Endothelial cell of umbilical vein (primary cell): ENCODE results near the gene OLFM1.

Source experiments
- EZH2 ChIP-seq: IDR thresholded peaks from 2 replicates; pipeline ENCODE4 v1.6.1; 2012; ENCODE audit warnings: borderline replicate concordance, low read depth, mild to moderate bottlenecking, moderate library complexity, low read length, inconsistent platforms; ENCODE audit not compliant: severe bottlenecking
- JUN ChIP-seq: IDR thresholded peaks from 2 replicates; pipeline ENCODE4 v1.6.1; 2011; ENCODE audit warnings: borderline replicate concordance, low read depth; ENCODE audit not compliant: insufficient read length, insufficient read depth
- MYC ChIP-seq: IDR thresholded peaks from one replicate; pipeline ENCODE4 v1.6.1; 2011; ENCODE audit warnings: mild to moderate bottlenecking, low read depth, low read length
- POLR2A ChIP-seq: IDR thresholded peaks from 2 replicates; pipeline ENCODE4 v1.6.1; 2012; ENCODE audit warnings: low read depth, mild to moderate bottlenecking, control low read depth, low read length
- POLR2AphosphoS5 ChIP-seq: IDR thresholded peaks from 2 replicates; pipeline ENCODE4 v1.6.1; 2012; ENCODE audit warnings: low read depth, mild to moderate bottlenecking, control low read depth, low read length, moderate library complexity; ENCODE audit not compliant: insufficient read depth
- TF ChIP-seq, protein P1 (sequence below), 2 donors: IDR thresholded peaks; 1 replicate in 1 of 2; 2 replicates in 1 of 2; pipeline ENCODE4 v1.5.1; 2011; ENCODE audit warnings: low read length in 2 of 2, mild to moderate bottlenecking in 2 of 2, moderate library complexity in 2 of 2, control low read depth in 1 of 2, inconsistent platforms in 1 of 2, low read depth in 1 of 2; ENCODE audit not compliant: insufficient read depth in 1 of 2; ENCODE audit errors: extremely low read depth in 1 of 2
- TF ChIP-seq, protein P2 (sequence below): IDR thresholded peaks from 2 replicates; pipeline ENCODE4 v1.6.1; 2011; ENCODE audit not compliant: insufficient read depth, insufficient read length

DNA sequence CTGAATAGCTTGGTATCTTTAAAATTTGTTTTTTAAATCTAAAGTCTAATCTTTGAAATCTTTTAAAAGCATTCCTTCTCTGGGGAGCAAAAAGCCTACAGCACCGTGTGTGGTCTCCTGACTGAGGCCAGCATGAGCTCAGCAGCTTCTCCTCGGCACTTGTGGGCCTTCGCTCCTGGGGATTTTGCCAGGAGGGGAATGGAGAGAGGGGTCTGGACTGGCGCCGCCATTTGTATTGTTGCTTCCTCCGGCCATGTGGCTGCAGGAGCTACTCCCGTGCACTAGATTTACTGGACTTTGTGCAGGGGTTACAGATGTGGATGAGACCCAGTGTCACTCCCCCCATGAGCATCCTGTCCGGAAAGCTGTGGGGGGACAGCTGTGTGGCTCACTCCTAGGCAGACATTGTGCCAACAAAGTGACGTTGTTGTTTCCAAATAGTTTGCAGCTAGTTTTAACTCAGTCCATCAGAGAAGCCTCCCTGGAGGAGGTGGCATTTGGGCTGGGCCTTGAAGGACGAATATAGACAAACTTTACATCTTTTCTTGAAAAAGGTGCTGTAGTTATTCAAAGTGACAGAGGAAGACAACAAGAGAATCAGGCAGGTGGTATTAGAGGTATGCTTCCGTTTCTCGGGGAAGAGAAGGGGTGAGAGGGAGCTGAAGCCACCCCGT lies 6.6 kb downstream of the OLFM1 start:
- TF ChIP-seq, protein P1, sequence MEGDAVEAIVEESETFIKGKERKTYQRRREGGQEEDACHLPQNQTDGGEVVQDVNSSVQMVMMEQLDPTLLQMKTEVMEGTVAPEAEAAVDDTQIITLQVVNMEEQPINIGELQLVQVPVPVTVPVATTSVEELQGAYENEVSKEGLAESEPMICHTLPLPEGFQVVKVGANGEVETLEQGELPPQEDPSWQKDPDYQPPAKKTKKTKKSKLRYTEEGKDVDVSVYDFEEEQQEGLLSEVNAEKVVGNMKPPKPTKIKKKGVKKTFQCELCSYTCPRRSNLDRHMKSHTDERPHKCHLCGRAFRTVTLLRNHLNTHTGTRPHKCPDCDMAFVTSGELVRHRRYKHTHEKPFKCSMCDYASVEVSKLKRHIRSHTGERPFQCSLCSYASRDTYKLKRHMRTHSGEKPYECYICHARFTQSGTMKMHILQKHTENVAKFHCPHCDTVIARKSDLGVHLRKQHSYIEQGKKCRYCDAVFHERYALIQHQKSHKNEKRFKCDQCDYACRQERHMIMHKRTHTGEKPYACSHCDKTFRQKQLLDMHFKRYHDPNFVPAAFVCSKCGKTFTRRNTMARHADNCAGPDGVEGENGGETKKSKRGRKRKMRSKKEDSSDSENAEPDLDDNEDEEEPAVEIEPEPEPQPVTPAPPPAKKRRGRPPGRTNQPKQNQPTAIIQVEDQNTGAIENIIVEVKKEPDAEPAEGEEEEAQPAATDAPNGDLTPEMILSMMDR (IDR thresholded peaks at IDR 0.05; ENCODE audit: extremely low read depth in 1 of 2, insufficient read depth in 1 of 2, low read depth in 1 of 2, low read length in 2 of 2) = no peak
- TF ChIP-seq, protein P2, sequence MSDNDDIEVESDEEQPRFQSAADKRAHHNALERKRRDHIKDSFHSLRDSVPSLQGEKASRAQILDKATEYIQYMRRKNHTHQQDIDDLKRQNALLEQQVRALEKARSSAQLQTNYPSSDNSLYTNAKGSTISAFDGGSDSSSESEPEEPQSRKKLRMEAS = no peak
- TF ChIP-seq JUN (no peak), POLR2A (no peak), POLR2AphosphoS5 (no peak), EZH2 (no peak), MYC (no peak)
